AG04450 (cell line): ENCODE results near the gene OLAH. TPM values are rescaled to one million over a fixed set of nuclear protein-coding genes. Genes with fewer than 3 reads are reported as not detected.

Experiments
- CTCF ChIA-PET: fragments of 300-600, 350-600 bp; formaldehyde crosslinking; extraction: SDS; loops from one replicate; lab custom pipeline; 2022; ENCODE audit warnings: antibody characterized with exemption, inconsistent platforms; lab: Charles Lee
- POLR2A ChIA-PET: fragments of 350-600 bp; formaldehyde crosslinking; extraction: SDS; loops from one replicate; lab custom pipeline; 2021; ENCODE audit warnings: antibody characterized with exemption, inconsistent platforms; lab: Yijun Ruan, JAX
- DNase-seq: peaks from one replicate; pipeline ENCODE4 v3.0.0-alpha.2; 2011; ENCODE audit warnings: low read depth, low spot score
- H3K27ac ChIP-seq: one replicate; pipeline ENCODE4 v1.5.1; 2012; ENCODE audit warnings: low read depth, low read length, control low read depth
- H3K27me3 ChIP-seq: one replicate; pipeline ENCODE4 v1.6.0; 2012; ENCODE audit warnings: low read length; ENCODE audit not compliant: control insufficient read depth, insufficient read depth
- H3K4me3 ChIP-seq: 2 replicates; pipeline ENCODE4 v1.5.1; 2011; ENCODE audit warnings: mild to moderate bottlenecking, low read depth, low read length, control low read depth
- H3K9me3 ChIP-seq: 2 replicates; pipeline ENCODE4 v1.5.1; 2012; ENCODE audit warnings: low read length; ENCODE audit not compliant: control insufficient read depth, insufficient read depth
- polyA plus RNA-seq: library from polyadenylated mRNA; depleted of rRNA; stranded (reverse); fragments of >200 nt; gene quantifications from 2 replicates; pipeline ENCODE4 v1.2.3, GENCODE V29; 2011
- TF ChIP-seq, protein P1 (sequence below): IDR thresholded peaks from 2 replicates; pipeline ENCODE4 v1.5.1; 2011; ENCODE audit warnings: low read depth, low read length, control low read depth, inconsistent platforms

Gene OLAH
- polyA plus RNA-seq, 1 experiment: 0.12 TPM

DNA sequence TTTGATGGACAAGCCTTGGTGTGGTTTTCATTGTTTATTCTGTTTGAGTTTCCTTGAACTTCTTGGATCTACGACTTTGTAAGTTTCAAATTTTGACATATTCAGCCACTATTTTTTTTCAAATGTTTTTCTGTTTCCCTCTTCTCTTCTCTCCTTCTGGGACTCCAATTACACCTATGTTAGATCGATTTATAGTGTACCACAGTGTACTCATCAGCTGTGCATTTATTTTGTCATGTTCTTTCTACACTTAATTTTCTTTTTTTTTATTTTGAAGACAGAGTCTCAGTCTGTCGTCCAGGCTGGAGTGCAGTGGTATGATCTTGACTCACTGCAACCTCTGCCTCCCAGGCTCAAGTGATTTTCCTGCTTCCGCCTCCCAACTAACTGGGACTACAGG, 16.2 kb downstream of the OLAH start:
- CTCF ChIA-PET: no interaction called here
- POLR2A ChIA-PET: no interaction called here
- no peaks in the 10 kb centered on the region for H3K9me3 ChIP-seq
- DNase-seq: no peak
- H3K27me3 ChIP-seq: peaks cover 2% of the 10 kb centered on the region
- no peak overlapping the region for H3K4me3 ChIP-seq
- TF ChIP-seq, protein P1, sequence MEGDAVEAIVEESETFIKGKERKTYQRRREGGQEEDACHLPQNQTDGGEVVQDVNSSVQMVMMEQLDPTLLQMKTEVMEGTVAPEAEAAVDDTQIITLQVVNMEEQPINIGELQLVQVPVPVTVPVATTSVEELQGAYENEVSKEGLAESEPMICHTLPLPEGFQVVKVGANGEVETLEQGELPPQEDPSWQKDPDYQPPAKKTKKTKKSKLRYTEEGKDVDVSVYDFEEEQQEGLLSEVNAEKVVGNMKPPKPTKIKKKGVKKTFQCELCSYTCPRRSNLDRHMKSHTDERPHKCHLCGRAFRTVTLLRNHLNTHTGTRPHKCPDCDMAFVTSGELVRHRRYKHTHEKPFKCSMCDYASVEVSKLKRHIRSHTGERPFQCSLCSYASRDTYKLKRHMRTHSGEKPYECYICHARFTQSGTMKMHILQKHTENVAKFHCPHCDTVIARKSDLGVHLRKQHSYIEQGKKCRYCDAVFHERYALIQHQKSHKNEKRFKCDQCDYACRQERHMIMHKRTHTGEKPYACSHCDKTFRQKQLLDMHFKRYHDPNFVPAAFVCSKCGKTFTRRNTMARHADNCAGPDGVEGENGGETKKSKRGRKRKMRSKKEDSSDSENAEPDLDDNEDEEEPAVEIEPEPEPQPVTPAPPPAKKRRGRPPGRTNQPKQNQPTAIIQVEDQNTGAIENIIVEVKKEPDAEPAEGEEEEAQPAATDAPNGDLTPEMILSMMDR: no peak
- H3K27ac ChIP-seq: no peak overlapping the region

DNA sequence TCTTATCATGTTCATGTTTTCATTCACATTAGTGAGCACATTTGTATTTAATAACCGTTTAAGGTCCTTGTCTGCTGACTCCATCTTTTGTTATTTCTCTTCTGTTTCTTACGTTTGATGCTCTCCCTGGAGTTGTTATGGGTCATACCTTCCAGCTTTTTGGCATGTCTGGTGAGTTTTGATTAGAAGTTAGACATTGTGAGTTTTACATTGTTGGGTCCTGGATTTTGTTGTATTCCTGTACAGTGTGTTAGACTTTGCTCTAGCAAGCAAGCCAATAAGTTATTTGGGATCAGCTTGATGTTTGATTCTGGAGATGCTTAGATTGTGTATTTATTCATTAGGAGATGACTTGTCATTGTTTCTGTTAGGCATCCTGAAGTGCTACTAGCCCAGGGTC, 16.9 kb downstream of the OLAH start:
- Histone ChIP-seq H3K4me3 (no peak overlapping the region), H3K27me3 (peaks cover 2% of the 10 kb centered on the region), H3K27ac (no peak overlapping the region), H3K9me3 (no peaks in the 10 kb centered on the region)
- ChIA-PET CTCF (no interaction called here), POLR2A (no interaction called here)
- TF ChIP-seq, protein P1: no peak
- DNase-seq: no peak

DNA sequence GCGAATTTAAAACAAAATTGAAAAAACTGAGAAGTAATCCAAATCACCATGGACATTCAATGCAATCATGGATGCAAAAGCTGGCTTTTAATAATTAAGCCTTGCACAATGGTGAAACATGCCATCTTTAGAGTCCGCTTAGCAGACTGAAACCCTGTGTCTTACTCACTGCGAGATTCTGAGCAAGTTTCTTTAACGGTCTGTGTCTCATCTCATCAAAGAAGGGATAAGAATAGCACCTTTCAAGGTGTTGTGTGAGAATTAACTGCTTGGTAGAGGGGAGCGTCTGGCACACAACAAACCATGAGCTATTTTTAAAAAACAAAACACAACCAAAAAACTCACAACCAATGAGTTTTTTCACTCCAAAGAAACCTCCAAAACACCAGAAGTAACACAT, 23.4 kb downstream of the OLAH start:
- H3K27ac ChIP-seq: no peak overlapping the region
- CTCF ChIA-PET: no interaction called here
- no peak overlapping the region for H3K4me3 ChIP-seq
- DNase-seq: no peak
- POLR2A ChIA-PET: no interaction called here
- H3K9me3 ChIP-seq: no peaks in the 10 kb centered on the region
- H3K27me3 ChIP-seq: peaks cover 4% of the 10 kb centered on the region
- TF ChIP-seq, protein P1: no peak

DNA sequence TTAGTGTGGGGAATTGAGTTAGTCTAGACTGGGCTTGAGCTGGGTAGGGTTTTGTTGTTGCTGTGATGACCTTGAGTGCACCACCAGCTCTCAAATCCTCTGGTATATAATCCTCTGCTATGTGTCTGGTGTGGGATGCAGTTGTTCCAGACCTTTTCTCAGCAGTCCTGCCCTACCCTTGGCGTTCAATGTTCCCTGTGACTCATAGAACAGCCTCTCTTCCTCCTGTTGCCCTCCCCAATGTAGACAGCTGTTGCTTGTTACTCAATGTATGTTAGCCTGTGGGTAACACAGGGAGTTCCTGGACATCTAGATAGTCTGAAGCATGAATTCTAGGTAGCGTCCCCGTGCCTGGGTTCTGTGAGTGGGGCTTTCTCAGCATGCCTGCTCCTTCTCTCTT, 25.1 kb downstream of the OLAH start:
- H3K27ac ChIP-seq: no peak overlapping the region

DNA sequence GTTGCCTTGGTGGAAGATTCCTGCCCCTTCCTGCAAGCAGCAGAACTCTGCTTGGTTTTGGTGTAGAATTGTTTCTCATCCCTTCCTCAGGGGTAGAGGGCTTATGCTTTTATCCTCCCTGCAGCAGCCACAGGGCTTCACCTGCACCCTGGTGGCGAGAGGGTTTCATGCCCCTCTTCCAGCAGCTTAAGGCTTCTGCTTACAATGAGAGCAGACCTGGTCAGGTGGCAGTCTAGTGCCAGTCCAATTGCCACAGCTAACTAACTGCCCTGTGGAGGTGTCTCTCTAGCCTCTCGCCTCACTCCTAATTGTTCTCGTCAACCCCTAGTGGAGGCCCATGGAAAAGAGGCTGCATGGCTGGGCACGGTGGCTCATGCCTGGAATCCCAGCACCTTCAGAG, 25.5 kb downstream of the OLAH start:
- H3K4me3 ChIP-seq: no peak overlapping the region
- TF ChIP-seq, protein P1: no peak
- ChIA-PET POLR2A (no interaction called here), CTCF (no interaction called here)
- no peak for DNase-seq
- peaks cover 4% of the 10 kb centered on the region for H3K27me3 ChIP-seq
- H3K27ac ChIP-seq: no peak overlapping the region
- H3K9me3 ChIP-seq: no peaks in the 10 kb centered on the region

More for the DNA sequence above, 25.1 kb downstream of the OLAH start:
- POLR2A ChIA-PET: no interaction called here
- TF ChIP-seq, protein P1: no peak
- Histone ChIP-seq H3K9me3 (no peaks in the 10 kb centered on the region), H3K4me3 (no peak overlapping the region), H3K27me3 (peaks cover 4% of the 10 kb centered on the region)
- no peak for DNase-seq
- CTCF ChIA-PET: no interaction called here
